ENCODE data around the gene CLK1. TPM values are rescaled to one million over a fixed set of nuclear protein-coding genes. Genes with fewer than 3 reads are reported as not detected.
A peak's percentile ranks its signal among the peaks of the same experiment; 100 is the strongest.

Gene CLK1
- total and polyA plus RNA-seq, 2 of the 13 experiments (the other 11 are each of a cell fraction or from before 2014, with no cell fraction given) = 66.6 to 101 TPM

DNA sequence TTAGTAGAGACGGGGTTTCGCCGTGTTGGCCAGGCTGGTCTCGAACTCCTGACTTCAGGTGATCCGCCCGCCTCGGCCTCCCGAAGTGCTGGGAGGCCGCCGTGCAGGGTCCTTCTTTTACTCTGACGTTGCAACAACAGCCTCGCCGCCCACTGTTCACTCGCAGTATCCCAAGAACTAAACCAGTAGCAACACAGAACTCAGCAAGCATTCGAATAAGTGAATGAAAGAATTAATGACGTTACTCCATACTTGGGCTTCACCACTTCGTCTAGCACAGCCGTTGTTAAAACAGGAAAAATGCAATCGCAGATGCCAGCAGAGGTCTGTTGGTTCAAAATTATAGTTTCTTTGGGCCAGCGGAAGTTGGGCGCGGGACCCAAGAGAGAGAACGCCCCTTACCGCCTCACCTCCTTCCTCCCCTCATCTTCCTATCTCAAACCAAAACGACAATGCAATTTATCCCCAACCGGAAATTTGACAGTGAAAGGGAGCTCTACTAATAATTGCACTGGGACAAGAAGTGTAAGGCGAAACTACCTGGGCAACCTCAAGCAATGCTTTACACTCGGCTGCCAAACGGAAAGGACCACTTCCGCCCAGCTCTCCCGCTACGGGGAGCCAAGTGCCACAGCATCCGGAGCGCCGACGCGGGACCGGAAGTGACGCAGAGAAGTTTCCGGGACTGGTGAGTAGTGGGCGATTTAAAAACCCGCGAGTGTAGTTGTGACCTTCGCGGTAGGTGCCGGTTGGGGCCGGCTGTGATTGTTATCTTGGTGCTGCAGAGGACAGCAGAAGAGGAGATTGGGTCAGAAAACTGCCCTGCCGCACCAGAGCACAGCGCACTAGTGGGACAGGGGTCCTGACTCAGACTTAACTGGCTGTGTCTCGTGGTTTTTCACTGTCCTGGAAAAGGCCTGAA, 24.5 kb upstream of the CLK1 start, which contains the start of the genes NIF3L1 and PPIL3 (continued):
- TF ChIP-seq, protein P1, sequence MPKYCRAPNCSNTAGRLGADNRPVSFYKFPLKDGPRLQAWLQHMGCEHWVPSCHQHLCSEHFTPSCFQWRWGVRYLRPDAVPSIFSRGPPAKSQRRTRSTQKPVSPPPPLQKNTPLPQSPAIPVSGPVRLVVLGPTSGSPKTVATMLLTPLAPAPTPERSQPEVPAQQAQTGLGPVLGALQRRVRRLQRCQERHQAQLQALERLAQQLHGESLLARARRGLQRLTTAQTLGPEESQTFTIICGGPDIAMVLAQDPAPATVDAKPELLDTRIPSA (CRISPR knock-in tag; IDR thresholded peaks at IDR 0.05; ENCODE audit: borderline replicate concordance) = peak; percentile 64; the same call in 1 of the 2 replicates
- no peak for TF ChIP-seq PCBP1 (IDR thresholded peaks at IDR 0.05; ENCODE audit: borderline replicate concordance, low read depth, low read length)
- no peak for TF ChIP-seq ZNF75D (CRISPR knock-in tag; IDR thresholded peaks at IDR 0.05; ENCODE audit: borderline replicate concordance)
- TF ChIP-seq, protein P2, sequence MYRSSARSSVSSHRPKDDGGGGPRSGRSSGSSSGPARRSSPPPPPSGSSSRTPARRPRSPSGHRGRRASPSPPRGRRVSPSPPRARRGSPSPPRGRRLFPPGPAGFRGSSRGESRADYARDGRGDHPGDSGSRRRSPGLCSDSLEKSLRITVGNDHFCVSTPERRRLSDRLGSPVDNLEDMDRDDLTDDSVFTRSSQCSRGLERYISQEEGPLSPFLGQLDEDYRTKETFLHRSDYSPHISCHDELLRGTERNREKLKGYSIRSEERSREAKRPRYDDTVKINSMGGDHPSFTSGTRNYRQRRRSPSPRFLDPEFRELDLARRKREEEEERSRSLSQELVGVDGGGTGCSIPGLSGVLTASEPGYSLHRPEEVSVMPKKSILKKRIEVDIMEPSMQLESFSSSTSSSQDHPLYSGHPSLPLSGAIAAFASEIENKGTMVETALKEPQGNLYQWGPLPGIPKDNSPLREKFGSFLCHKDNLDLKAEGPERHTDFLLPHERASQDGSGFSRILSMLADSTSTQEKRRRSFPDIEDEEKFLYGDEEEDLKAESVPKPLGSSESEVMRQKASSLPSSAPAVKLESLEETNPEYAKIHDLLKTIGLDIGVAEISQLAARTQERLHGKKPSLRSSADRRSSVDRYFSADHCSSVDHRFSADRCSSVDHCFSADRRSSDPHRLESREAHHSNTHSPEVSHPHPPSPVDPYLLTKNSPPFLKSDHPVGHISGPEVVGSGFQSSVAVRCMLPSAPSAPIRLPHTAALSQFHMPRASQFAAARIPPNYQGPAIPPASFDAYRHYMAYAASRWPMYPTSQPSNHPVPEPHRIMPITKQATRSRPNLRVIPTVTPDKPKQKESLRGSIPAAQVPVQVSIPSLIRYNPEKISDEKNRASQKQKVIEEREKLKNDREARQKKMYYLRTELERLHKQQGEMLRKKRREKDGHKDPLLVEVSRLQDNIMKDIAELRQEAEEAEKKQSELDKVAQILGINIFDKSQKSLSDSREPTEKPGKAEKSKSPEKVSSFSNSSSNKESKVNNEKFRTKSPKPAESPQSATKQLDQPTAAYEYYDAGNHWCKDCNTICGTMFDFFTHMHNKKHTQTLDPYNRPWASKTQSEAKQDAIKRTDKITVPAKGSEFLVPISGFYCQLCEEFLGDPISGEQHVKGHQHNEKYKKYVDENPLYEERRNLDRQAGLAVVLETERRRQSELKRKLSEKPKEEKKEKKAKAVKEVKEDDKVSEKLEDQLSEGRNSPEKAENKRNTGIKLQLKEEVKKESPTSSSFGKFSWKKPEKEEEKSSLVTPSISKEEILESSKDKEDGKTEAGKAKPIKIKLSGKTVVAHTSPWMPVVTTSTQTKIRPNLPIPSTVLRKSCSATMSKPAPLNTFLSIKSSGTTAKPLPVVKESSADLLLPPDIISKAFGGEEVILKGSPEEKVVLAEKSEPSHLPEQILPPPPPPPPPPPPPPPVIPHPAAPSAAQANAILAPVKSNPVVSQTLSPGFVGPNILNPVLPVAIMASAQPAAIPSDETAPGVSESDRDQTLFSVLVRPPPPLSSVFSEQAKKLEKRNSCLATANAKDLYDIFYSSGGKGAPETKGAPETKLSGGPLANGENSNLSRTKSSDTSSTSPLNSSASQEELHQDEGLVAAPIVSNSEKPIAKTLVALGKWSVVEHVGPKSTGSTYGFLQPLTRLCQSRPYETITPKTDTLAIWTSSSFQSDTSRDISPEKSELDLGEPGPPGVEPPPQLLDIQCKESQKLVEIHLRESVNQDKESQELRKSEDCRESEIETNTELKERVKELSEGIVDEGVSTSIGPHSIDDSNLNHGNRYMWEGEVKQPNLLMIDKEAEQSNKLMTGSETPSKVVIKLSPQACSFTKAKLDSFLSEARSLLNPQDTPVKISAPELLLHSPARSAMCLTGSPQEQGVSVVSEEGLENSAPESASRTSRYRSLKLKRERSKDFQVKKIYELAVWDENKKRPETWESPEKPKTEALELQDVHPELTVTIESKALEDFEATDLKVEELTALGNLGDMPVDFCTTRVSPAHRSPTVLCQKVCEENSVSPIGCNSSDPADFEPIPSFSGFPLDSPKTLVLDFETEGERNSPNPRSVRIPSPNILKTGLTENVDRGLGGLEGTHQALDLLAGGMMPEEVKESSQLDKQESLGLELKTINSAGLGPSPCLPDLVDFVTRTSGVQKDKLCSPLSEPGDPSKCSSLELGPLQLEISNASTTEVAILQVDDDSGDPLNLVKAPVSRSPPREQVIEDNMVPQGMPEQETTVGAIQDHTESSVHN (CRISPR knock-in tag; IDR thresholded peaks at IDR 0.05) = 0 out of 2 replicates have a peak, but pooled peaks have one; percentile 3
- no peak for TF ChIP-seq DNMT1 (CRISPR knock-in tag; IDR thresholded peaks at IDR 0.05)
- no peak for TF ChIP-seq HNRNPUL1 (IDR thresholded peaks at IDR 0.05; ENCODE audit: low read depth, low read length)
- peak; percentile 31; the same call in 1 of the 2 replicates for TF ChIP-seq ZNF274 (CRISPR knock-in tag; IDR thresholded peaks at IDR 0.05)
- TF ChIP-seq ATF7 (IDR thresholded peaks at IDR 0.05) = no peak
- TF ChIP-seq ATF7 (CRISPR knock-in tag; IDR thresholded peaks at IDR 0.05) = no peak; the same call in 1 of the 2 replicates
- TF ChIP-seq, protein P3, sequence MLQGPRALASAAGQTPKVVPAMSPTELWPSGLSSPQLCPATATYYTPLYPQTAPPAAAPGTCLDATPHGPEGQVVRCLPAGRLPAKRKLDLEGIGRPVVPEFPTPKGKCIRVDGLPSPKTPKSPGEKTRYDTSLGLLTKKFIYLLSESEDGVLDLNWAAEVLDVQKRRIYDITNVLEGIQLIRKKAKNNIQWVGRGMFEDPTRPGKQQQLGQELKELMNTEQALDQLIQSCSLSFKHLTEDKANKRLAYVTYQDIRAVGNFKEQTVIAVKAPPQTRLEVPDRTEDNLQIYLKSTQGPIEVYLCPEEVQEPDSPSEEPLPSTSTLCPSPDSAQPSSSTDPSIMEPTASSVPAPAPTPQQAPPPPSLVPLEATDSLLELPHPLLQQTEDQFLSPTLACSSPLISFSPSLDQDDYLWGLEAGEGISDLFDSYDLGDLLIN (CRISPR knock-in tag; IDR thresholded peaks at IDR 0.05; ENCODE audit: borderline replicate concordance) = peak; percentile 22; the same call in 1 of the 2 replicates
- TF ChIP-seq ZNF777 (CRISPR knock-in tag; IDR thresholded peaks at IDR 0.05) = peak; percentile 15
- TF ChIP-seq GABPB1 (CRISPR knock-in tag; IDR thresholded peaks at IDR 0.05) = peak; percentile 100
- 0 out of 2 replicates have a peak, but pooled peaks have one; percentile 16 for TF ChIP-seq ZNF570 (CRISPR knock-in tag; IDR thresholded peaks at IDR 0.05; ENCODE audit: borderline replicate concordance)
- peak; percentile 41 for TF ChIP-seq STAT5B (CRISPR knock-in tag; IDR thresholded peaks at IDR 0.05)
- peak; percentile 85 for TF ChIP-seq MED1 (CRISPR knock-in tag; IDR thresholded peaks at IDR 0.05)
- TF ChIP-seq SP140L (CRISPR knock-in tag; IDR thresholded peaks at IDR 0.05; ENCODE audit: borderline replicate concordance) = peak; percentile 53; the same call in 1 of the 2 replicates
- TF ChIP-seq, protein P4, sequence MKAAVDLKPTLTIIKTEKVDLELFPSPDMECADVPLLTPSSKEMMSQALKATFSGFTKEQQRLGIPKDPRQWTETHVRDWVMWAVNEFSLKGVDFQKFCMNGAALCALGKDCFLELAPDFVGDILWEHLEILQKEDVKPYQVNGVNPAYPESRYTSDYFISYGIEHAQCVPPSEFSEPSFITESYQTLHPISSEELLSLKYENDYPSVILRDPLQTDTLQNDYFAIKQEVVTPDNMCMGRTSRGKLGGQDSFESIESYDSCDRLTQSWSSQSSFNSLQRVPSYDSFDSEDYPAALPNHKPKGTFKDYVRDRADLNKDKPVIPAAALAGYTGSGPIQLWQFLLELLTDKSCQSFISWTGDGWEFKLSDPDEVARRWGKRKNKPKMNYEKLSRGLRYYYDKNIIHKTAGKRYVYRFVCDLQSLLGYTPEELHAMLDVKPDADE (CRISPR knock-in tag; IDR thresholded peaks at IDR 0.05) = peak; percentile 95
